Measurements from ENCODE around the gene PLD1.

PLD1 gene

DNA sequence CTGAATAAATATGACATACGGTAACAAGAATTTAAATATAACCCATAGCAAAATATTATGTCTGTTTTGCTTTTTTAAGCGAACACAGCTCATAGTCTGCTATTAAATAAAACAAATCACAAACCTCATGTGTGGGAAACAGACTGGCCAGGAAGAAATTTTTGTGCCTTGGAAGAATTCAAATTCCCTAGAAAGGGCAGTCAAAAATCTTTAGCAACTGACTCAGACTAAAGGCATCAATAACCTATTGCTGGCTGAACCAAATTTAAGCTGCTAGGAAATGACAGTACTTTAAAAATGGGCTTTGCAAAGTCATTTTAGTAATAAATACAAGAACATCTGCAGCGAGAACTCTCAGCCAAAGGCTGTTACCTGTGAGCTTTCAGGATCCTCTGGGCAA lies 151.4 kb downstream of the PLD1 start:
- TF ChIP-seq, protein P1, sequence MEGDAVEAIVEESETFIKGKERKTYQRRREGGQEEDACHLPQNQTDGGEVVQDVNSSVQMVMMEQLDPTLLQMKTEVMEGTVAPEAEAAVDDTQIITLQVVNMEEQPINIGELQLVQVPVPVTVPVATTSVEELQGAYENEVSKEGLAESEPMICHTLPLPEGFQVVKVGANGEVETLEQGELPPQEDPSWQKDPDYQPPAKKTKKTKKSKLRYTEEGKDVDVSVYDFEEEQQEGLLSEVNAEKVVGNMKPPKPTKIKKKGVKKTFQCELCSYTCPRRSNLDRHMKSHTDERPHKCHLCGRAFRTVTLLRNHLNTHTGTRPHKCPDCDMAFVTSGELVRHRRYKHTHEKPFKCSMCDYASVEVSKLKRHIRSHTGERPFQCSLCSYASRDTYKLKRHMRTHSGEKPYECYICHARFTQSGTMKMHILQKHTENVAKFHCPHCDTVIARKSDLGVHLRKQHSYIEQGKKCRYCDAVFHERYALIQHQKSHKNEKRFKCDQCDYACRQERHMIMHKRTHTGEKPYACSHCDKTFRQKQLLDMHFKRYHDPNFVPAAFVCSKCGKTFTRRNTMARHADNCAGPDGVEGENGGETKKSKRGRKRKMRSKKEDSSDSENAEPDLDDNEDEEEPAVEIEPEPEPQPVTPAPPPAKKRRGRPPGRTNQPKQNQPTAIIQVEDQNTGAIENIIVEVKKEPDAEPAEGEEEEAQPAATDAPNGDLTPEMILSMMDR (IDR thresholded peaks at IDR 0.05; ENCODE audit: low read depth, low read length): no peak
- DNase-seq (ENCODE audit: extremely low read depth, low read depth): no peak

DNA sequence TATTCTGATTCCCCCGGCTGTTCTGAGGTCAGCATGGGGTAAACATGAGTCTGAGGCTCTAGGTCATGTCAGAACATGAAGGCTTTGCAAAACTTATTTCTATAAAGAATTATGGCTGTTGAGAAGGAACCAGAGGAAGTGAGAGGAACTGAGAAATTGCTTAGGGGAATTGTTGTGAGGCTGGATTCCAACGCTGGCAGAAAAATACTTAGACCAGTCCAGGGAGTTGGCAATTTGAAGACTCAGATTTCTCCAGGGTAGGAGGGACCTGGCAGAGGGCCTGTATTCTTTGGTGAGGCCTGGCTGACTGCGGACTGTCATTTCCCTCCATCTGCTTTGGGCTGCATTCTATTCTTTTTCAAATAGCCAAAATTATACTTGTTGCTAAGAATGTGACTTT lies 155.5 kb downstream of the PLD1 start:
- TF ChIP-seq, protein P1 (IDR thresholded peaks at IDR 0.05; ENCODE audit: low read depth, low read length): no peak
- DNase-seq (ENCODE audit: extremely low read depth, low read depth): peak; percentile 37

DNA sequence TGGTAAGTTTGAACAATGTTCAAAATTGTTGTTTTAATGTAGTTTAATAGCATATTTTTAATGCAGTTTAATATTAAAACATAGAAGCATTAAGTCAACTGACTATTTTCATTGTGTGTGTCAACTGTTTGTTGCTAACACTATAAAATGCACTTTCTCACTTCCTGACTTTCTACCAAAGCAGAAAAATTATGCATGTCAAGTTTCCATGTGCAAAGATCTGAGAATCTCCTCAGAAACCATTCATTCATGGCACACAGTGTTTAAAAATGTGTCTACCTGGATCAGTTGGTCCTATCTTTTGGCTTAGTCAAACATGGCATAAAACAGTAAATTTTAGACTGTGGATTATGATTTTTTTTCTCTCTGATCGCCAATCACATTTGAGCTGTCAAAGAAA lies 156.0 kb downstream of the PLD1 start:
- TF ChIP-seq, protein P1 (IDR thresholded peaks at IDR 0.05; ENCODE audit: low read depth, low read length): no peak
- no peak for DNase-seq (ENCODE audit: extremely low read depth, low read depth)

DNA sequence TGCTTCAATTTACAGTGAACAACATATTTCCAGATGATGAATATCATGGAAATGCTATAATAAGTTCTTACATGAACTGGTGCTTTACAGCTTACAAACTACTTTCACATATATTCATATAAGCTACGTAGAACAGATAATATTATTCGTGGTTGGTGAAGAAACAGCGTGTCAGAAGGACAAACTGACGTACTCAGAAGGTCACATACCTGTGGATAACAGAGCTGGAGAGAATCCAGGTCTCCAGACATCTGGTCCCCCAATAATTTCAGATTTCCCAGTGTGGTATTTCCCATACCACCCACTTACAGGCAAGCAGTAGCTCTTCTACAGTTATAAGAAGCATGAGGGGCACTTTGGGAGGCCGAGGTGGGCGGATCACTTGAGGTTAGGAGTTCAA lies 156.6 kb downstream of the PLD1 start:
- DNase-seq (ENCODE audit: extremely low read depth, low read depth): no peak
- TF ChIP-seq, protein P1 (IDR thresholded peaks at IDR 0.05; ENCODE audit: low read depth, low read length): no peak

DNA sequence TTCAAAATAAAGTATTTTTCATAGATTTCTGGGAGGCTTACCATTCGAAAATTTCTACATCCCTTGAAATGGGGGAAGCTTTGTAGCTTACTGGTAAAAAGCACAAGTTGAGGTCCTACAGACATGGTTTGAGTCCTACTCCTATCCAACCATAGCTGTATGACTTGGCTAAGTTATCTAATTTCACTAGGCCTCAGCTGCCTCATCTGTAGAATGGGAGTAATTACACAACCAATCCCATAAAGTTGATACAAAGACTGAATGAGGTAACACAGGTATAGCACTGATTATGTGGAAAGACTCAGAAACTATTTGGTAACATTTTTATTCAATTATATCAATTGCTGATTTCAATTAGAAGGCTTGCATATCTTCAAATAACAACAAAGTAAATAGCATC lies 157.4 kb downstream of the PLD1 start:
- TF ChIP-seq, protein P1 (IDR thresholded peaks at IDR 0.05; ENCODE audit: low read depth, low read length): no peak
- DNase-seq (ENCODE audit: extremely low read depth, low read depth): no peak

- TF ChIP-seq, protein P1 (IDR thresholded peaks at IDR 0.05; ENCODE audit: low read depth, low read length): no peak
- DNase-seq (ENCODE audit: extremely low read depth, low read depth): no peak
Observed at GRCh38 chr3:171649911-171650592, 160.2 kb downstream of the PLD1 start.

GRCh38 chr3:171649267-171649666 lies 161.0 kb downstream of the PLD1 start:
- TF ChIP-seq, protein P1 (IDR thresholded peaks at IDR 0.05; ENCODE audit: low read depth, low read length): no peak
- no peak for DNase-seq (ENCODE audit: extremely low read depth, low read depth)
